Transverse colon (tissue), 4 donors: ENCODE measurements around the gene NECTIN3.

Experiments
- CTCF ChIP-seq, 5 experiments: fragments of 200-600 bp in 3 of 5; fragments of 450-650 bp in 2 of 5; sonication (generic) in 3 of 5; IDR thresholded peaks; 1 replicate in 2 of 5; 2 replicates in 3 of 5; pipeline ENCODE4 v1.5.1; 2016 to 2017; ENCODE audit warnings: antibody characterized with exemption in 5 of 5, inconsistent platforms in 3 of 5, mild to moderate bottlenecking in 2 of 5, moderate library complexity in 1 of 5
- EP300 ChIP-seq: sonication (generic); formaldehyde crosslinking; IDR thresholded peaks from one replicate; pipeline ENCODE4 v1.6.1; 2017; ENCODE audit warnings: antibody characterized with exemption, low read depth
- POLR2A ChIP-seq: fragments of 450-650 bp; IDR thresholded peaks from one replicate; pipeline ENCODE4 v1.6.1; 2016; ENCODE audit warnings: antibody characterized with exemption, mild to moderate bottlenecking, moderate library complexity
- POLR2AphosphoS5 ChIP-seq, 3 donors: sonication (generic); formaldehyde crosslinking; IDR thresholded peaks; one replicate each; pipeline ENCODE4 v1.6.1; 2016; ENCODE audit warnings: antibody characterized with exemption in 3 of 3

- TF ChIP-seq POLR2AphosphoS5 (IDR thresholded peaks at IDR 0.05) (no peak), CTCF (IDR thresholded peaks at IDR 0.05) (no peak), EP300 (no peak), POLR2A (no peak)
Measured at GRCh38 chr3:111193472-111193871, 121.9 kb downstream of the NECTIN3 start.
